ENCODE measurements around the gene CYREN. TPM values are rescaled to one million over a fixed set of nuclear protein-coding genes. Genes with fewer than 3 reads are reported as not detected.

Gene CYREN
- total and polyA plus RNA-seq, 9 of the 15 experiments (the other 6 are each of a cell fraction or from before 2014, with no cell fraction given): 13.9 to 108 (median 88.8) TPM

DNA sequence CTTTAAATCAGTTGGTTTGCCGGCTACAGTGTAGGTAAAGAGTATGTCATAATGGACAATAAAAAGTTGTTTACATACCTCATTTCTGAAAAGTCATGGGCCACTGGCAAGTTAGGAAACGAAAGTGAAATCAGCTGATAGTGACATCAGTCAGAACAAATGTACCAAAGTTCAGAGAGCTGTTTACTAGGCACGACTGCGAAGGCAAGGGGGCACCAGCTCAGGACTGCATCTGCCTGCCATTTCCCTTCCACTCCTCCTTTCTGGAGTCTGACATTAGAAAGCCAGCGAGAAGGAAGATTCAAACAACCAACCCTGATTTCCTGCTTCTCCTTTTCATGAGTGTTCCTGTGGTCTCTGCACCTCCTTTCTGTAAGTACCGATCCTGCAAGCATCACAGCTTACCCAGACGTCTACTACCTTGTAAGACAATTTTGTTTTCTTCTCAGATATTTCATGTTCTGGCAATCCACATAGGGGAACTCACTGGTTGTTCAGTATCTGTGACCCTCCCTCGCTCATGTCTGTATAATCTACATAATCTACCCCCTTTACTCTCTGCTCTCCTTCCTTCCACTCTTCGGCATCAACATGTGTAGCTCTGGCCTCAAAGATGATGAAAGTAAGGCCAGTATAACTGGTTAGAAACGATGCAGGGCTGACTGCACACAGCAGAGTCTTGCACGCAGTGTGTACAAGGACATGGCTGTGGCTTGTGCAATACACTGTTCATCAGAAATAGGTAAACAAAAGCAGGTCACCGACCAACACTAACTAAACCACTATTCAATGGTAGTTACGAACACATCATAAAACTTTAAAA, 22.4 kb downstream of the CYREN start, which contains the start of gene TMEM140 (continued):
- TF ChIP-seq HMG20B (CRISPR knock-in tag; IDR thresholded peaks at IDR 0.05) (no peak), BCLAF1 (IDR thresholded peaks at IDR 0.05; ENCODE audit: borderline replicate concordance in 1 of 2, control insufficient read depth in 1 of 2, low read depth in 2 of 2, low read length in 1 of 2) (no peak), ZNF280A (IDR thresholded peaks at IDR 0.05; ENCODE audit: low read depth, partially characterized antibody) (no peak), CREB1 (IDR thresholded peaks at IDR 0.05) (no peak), CREB1 (CRISPR knock-in tag; IDR thresholded peaks at IDR 0.05) (no peak), GATAD2A (IDR thresholded peaks at IDR 0.05) (no peak), ZNF717 (CRISPR knock-in tag; IDR thresholded peaks at IDR 0.05) (no peak), NUFIP1 (IDR thresholded peaks at IDR 0.05; ENCODE audit: partially characterized antibody) (no peak), SOX6 (IDR thresholded peaks at IDR 0.05) (no peak), ZC3H8 (IDR thresholded peaks at IDR 0.05) (no peak), NR2C1 (IDR thresholded peaks at IDR 0.05) (no peak), NR2C1 (tag; IDR thresholded peaks at IDR 0.05) (peak; percentile 55), MTA2 (IDR thresholded peaks at IDR 0.05; ENCODE audit: low read depth) (no peak), ZNF224 (CRISPR knock-in tag; IDR thresholded peaks at IDR 0.05) (no peak)
- TF ChIP-seq, protein P1, sequence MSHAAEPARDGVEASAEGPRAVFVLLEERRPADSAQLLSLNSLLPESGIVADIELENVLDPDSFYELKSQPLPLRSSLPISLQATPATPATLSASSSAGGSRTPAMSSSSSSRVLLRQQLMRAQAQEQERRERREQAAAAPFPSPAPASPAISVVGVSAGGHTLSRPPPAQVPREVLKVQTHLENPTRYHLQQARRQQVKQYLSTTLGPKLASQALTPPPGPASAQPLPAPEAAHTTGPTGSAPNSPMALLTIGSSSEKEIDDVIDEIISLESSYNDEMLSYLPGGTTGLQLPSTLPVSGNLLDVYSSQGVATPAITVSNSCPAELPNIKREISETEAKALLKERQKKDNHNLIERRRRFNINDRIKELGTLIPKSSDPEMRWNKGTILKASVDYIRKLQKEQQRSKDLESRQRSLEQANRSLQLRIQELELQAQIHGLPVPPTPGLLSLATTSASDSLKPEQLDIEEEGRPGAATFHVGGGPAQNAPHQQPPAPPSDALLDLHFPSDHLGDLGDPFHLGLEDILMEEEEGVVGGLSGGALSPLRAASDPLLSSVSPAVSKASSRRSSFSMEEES (CRISPR knock-in tag; IDR thresholded peaks at IDR 0.05): no peak
- TF ChIP-seq, protein P2, sequence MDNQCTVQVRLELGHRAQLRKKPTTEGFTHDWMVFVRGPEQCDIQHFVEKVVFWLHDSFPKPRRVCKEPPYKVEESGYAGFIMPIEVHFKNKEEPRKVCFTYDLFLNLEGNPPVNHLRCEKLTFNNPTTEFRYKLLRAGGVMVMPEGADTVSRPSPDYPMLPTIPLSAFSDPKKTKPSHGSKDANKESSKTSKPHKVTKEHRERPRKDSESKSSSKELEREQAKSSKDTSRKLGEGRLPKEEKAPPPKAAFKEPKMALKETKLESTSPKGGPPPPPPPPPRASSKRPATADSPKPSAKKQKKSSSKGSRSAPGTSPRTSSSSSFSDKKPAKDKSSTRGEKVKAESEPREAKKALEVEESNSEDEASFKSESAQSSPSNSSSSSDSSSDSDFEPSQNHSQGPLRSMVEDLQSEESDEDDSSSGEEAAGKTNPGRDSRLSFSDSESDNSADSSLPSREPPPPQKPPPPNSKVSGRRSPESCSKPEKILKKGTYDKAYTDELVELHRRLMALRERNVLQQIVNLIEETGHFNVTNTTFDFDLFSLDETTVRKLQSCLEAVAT (IDR thresholded peaks at IDR 0.05): no peak
